Astrocyte of the hippocampus (primary cell): ENCODE measurements around the gene NXPH4.
A peak's percentile ranks its signal among the peaks of the same experiment; 100 is the strongest.

Experiments
- DNase-seq: peaks from one replicate; pipeline ENCODE4 v3.0.0; 2011; ENCODE audit warnings: low read depth, low spot score

Gene NXPH4

GRCh38 chr12:57203791-57204190 lies 12.8 kb upstream of the NXPH4 start:
- DNase-seq: no peak

GRCh38 chr12:57204454-57204853 lies 12.1 kb upstream of the NXPH4 start:
- no peak for DNase-seq

DNA sequence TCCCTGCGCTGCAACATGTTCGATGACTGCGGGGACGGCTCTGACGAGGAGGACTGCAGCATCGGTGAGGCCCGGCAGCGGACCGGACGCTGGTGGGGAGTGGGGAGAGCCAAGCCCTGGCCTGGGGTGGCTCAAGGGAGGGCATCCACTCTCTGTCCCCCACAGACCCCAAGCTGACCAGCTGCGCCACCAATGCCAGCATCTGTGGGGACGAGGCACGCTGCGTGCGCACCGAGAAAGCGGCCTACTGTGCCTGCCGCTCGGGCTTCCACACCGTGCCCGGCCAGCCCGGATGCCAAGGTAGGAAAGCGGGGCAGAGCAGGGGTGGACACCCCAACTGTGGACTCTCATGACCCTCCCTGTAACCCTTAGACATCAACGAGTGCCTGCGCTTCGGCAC lies 11.4 kb upstream of the NXPH4 start:
- DNase-seq: no peak

DNA sequence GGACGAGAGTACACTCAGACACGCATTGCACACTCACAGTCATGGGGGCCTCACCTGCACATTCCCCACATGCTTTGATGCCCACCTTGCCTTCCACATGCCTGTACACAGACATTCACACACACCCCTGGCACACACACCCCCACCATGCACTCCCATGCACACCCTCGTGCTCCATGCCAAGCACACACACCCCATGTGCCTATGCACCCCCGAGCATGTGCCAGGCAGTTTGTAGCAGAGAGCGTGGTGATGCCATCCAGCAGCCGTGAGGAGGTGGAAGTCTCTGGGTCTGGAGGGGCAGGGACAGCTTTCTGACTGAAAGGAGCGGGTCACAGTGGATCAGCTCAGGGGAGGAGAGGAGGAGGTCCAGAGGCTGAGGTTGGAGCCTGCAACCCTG lies 10.7 kb upstream of the NXPH4 start:
- DNase-seq: no peak

DNA sequence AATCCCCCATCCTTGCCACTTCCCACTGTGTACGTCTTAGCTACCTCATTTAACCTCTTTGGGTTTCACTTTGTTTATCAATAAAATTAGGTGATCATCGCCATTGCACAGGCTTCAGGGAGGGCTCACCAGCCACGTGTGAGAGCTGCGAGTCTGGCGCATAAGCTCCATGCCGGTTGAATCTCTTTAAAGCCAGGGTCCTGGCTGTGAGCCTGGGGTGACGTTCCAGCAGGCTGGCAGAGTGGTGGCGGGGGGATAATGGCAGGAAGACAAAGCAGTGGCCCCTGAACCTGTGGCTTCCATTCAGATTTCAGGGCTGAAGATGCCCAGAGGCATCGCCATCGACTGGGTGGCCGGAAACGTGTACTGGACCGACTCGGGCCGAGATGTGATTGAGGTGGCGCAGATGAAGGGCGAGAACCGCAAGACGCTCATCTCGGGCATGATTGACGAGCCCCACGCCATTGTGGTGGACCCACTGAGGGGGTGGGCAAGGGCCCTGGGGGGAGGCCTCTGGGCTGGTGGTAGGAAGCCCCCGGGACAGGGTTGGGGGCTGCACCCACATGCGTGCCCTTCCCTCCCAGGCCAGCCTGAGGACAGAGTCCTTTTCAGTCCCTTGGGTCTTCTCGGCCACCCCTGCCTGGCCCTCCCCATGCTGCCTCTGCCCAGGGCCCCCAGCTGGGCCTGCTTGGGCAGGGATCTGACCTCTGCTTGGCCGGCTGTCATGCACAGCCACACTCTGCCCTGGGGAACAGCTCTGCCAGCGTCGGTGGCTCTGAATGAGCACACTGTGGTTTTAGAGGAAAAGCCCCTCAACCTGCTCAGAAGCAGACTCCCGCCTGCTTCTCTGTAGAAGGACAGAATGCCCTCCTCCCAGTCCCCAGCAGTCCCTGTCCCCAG lies 8.6 kb upstream of the NXPH4 start:
- no peak for DNase-seq

DNA sequence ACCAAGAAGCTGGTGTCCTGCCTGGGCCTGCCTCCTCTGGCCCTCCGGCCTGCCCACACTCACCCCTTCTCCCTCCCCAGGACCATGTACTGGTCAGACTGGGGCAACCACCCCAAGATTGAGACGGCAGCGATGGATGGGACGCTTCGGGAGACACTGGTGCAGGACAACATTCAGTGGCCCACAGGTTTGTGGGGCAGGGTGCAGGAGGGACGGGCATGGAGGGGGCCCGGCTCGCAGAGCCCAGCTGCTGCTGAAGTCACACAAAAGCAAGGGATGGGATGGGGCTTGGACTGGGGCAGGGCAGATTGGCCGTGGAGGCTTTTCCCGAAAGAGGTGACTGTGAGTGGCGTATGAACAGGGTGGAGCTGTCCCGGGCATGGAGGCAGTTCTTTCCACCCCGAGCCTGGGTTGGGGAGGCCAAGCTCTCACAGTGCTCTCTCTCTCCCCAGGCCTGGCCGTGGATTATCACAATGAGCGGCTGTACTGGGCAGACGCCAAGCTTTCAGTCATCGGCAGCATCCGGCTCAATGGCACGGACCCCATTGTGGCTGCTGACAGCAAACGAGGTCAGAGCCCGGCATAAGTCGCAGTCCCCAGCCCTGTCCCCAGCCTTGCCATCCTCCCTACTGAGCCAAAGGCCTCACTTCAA lies 7.8 kb upstream of the NXPH4 start:
- peak; percentile 50 for DNase-seq

DNA sequence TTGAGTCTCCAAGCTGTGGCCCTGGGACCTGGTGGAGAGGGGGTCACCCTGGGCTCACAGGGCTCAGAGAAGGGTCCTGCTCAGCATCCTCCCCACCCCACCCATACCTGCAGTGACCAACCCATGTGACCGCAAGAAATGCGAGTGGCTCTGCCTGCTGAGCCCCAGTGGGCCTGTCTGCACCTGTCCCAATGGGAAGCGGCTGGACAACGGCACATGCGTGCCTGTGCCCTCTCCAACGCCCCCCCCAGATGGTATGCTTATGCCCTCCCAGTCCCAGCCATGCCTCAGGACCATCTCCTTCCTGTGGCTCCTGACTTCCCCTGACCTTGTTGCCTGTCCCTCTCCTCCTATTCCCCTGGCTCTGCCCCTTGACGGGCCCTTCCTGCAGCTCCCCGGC lies 6.7 kb upstream of the NXPH4 start:
- DNase-seq: no peak

DNA sequence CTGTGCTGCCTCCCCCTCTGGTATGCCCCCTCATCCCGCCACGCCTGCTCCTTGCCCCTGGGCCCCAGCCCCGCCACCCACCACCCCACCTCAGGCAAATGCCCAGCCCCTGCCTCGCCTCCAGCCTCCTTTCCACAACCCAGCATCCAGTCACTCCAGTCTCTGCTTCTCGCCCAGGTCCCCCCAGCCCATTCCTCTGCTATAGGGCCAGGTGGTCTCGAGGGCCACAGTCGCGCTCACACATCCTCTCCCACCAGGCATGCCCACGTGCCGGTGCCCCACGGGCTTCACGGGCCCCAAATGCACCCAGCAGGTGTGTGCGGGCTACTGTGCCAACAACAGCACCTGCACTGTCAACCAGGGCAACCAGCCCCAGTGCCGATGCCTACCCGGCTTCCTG lies 6.1 kb upstream of the NXPH4 start:
- no peak for DNase-seq

DNA sequence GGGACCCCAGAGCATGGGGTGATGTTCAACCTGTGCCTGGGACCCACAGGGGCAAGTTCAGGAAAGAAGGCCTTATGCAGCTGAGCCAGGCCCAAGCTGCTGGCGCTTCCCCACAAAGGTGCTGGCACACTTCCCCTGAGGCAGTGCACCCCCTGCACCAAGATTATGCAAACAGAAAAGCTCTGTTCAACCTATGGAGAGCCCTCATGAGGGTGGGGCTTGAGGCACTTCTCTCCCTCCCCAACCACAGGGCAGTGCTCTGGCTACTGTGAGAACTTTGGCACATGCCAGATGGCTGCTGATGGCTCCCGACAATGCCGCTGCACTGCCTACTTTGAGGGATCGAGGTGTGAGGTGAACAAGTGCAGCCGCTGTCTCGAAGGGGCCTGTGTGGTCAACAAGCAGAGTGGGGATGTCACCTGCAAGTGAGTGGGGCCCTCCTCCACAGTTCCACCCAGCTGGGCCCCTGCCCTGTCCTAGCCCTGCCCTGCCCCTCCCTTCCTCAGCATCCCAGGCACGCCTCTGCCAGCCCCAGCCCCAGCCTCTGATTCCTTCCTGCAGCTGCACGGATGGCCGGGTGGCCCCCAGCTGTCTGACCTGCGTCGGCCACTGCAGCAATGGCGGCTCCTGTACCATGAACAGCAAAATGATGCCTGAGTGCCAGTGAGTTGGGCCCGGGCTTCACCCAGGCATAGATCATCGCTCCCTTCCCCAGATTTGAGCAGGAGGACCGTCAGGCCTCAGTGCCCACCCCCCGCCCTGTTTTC lies 5.5 kb upstream of the NXPH4 start:
- no peak for DNase-seq

- DNase-seq: no peak
Measured at GRCh38 chr12:57211791-57212700, 4.5 kb upstream of the NXPH4 start.

GRCh38 chr12:57212701-57213057 lies 3.9 kb upstream of the NXPH4 start:
- DNase-seq: no peak

- DNase-seq: peak; percentile 94
Measured at GRCh38 chr12:57213058-57213715, 3.4 kb upstream of the NXPH4 start.

- no peak for DNase-seq
Measured at GRCh38 chr12:57213763-57214397, 2.7 kb upstream of the NXPH4 start.

DNA sequence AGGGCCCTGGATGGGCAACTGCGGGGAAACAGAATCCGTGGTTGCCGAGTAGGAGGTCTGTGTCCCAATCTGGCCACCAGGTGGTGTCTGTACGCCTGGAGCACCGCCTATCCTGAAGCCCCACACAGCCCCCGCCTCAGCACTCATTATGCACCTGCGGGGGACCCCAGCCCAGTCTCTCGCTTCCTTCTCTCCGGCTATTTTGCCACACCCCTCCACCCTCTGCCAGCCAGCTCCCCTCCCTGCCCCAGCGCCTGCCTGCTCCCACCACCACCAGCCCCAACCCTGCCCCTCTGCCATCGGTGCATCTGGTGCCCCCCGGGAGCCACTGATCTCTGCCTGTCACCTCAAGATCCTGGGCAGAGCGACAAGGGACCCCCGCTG lies 2.2 kb upstream of the NXPH4 start:
- peak; percentile 73 for DNase-seq

- no peak for DNase-seq
Measured at GRCh38 chr12:57215065-57215464, 1.5 kb upstream of the NXPH4 start.

- peak; percentile 46 for DNase-seq
Measured at GRCh38 chr12:57215668-57216013, 953 bp upstream of the NXPH4 start.

DNA sequence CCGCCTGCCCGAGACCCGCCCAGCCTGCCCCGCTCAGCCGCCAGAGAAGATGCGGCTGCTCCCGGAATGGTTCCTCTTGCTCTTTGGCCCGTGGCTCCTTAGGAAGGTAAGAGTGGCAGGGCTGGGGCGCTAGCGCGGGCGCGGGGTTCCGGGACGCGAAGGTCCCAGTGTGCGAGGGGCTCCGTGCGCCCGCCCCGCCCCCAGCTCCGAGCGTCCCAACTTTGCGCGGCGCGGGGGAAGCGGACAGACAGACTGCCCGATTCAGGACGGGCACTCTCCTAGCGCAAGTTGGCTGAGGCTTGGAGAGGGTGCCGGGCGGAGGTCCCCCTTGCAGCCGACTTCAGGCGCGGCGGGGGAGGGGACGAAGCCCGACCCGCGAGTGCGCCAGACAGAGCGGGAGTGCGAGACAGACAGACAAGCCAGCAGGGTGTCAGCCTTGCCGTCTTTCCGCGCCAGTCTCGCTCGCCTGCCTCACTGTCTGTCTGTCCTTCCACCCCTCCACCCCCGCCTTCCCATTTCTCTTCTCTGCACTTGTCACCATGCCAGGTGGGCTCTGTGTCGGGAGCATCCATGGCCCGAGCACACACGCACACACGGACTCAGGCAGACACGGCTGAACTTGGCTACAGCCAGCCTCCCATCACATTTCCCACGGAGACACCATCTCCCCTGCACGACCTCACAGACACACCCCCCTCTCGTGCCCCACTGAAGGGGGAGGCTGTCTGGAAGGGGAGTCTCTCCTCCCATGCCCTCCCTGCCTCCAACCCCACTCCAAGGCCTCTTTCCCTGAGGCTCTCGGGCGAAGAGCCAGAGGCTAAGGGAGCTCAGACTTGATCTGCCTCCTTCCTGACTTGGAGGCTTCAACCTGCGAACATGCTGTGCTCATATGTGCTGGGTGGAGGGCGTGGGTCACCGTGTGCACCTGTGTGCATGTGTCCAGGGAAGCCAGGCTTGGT lies 606 bp downstream of the NXPH4 start:
- no peak for DNase-seq

DNA sequence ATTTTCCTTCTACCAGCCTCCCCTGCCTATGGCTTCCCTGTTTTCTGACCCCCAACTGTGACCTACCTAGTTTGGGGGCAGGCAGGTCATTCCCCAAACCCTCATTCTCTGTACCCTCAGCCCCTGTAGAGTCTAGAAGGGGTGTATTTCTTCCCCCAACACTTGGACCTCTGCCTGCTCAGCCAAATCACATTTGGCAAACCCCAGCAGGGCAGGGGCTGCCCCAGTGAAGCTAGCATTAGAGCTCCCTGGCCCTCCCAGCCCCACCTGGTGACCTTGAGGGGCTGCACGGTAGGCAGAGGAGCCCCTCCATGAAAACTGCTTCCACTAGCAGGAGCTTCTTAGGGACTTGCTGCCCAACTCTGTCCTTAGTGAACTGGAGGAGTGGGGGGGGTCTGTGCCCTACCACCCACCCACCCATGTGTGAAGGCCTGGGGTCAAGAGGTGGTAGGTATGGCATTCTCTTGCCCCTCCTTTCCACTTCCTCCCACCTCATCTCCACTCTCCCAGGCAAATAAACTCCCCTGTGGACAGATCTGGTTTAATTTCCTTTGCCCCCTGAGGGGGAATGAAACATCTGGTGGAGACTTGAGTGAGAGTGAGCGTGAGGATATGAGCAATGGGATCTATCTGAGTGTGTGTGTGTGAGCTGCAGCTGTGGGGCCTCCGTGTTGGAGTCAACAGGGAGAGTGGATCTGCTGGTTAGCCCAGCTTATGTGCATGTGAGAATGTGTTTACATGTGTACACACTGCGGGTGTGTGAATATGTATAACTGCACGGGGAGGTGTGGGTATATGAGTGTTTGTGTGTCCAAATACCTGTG lies 1.6 kb downstream of the NXPH4 start:
- no peak for DNase-seq
